ENCODE results near the gene SNX17. TPM values are rescaled to one million over a fixed set of nuclear protein-coding genes. Genes with fewer than 3 reads are reported as not detected.

The SNX17 gene
- total and polyA plus RNA-seq, 2 of the 13 experiments (the other 11 are each of a cell fraction or from before 2014, with no cell fraction given), result 75.0 to 109 TPM

DNA sequence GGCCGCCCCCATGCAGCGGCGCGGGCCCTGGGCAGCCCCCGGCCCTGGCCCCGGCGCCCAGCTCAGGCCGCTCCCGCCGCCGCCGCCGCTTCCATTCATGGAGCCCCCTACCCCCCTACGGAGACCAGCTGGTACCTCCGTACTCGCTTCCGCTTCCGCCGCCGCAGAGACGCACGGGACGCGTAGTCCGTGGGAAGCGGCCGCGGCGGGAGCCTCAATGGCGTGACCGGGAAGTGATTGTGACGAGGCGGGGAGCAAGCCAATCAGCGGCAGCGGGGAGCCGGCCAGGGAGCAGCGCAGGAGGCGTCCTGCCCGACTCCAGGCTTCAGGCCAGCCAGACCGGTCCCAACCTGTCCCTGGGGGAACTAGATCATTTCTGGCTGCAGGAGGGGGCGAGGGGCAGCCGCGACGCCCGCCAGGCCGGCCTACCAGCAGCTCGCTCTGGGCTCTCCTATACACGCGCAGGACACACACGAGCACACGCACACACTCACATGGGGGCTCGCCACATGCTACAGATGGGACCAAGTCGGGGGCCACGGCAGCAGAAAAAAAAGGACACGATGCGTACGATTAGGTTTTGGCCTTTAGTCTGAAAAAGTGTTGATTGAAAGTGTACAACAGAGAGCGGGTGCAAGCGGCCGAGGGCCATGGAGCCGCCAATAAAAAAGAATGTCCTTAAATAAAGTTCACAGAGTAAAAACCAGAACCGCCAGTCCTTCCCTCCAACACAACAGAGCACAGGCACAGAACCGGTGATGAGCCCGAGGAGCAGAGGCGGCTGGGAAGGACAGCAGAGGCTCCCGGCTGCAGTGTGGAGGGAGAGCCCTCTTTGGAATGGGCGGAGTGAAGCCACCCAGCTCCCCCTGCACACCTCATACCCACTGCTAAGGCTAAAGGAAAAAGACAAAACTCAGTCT lies 10.5 kb downstream of the SNX17 start, which contains the start of gene ZNF513 (continued):
- TF ChIP-seq HMGXB4 (CRISPR knock-in tag; IDR thresholded peaks at IDR 0.05; ENCODE audit: borderline replicate concordance in 1 of 2, low read depth in 1 of 2), result 0 out of 4 replicates have a peak, but pooled peaks of 1 of the 2 experiments have one; percentile 8
- no peak for TF ChIP-seq PCBP2 (optimal IDR thresholded peaks at IDR 0.05; ENCODE audit: low read depth, low read length, poor library complexity, severe bottlenecking)
- no peak for TF ChIP-seq ZBED4 (CRISPR knock-in tag; IDR thresholded peaks at IDR 0.05; ENCODE audit: borderline replicate concordance)
- TF ChIP-seq POLR2AphosphoS2 (IDR thresholded peaks at IDR 0.05; ENCODE audit: low read depth, low read length), result 0 out of 2 replicates have a peak, but pooled peaks have one; percentile 34
- TF ChIP-seq CC2D1A (CRISPR knock-in tag; IDR thresholded peaks at IDR 0.05), result no peak
- no peak for TF ChIP-seq CERS6 (CRISPR knock-in tag; IDR thresholded peaks at IDR 0.05)
- no peak for TF ChIP-seq SCMH1 (CRISPR knock-in tag; IDR thresholded peaks at IDR 0.05; ENCODE audit: borderline replicate concordance)
- TF ChIP-seq CAMTA2 (CRISPR knock-in tag; IDR thresholded peaks at IDR 0.05; ENCODE audit: borderline replicate concordance), result no peak
- TF ChIP-seq ZNF503 (CRISPR knock-in tag; IDR thresholded peaks at IDR 0.05), result no peak
- peak; percentile 80 for TF ChIP-seq RBFOX2 (IDR thresholded peaks at IDR 0.05; ENCODE audit: low read depth, low read length)
- TF ChIP-seq, protein P1, sequence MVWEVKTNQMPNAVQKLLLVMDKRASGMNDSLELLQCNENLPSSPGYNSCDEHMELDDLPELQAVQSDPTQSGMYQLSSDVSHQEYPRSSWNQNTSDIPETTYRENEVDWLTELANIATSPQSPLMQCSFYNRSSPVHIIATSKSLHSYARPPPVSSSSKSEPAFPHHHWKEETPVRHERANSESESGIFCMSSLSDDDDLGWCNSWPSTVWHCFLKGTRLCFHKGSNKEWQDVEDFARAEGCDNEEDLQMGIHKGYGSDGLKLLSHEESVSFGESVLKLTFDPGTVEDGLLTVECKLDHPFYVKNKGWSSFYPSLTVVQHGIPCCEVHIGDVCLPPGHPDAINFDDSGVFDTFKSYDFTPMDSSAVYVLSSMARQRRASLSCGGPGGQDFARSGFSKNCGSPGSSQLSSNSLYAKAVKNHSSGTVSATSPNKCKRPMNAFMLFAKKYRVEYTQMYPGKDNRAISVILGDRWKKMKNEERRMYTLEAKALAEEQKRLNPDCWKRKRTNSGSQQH (CRISPR knock-in tag; IDR thresholded peaks at IDR 0.05; ENCODE audit: low read depth), result 0 out of 2 replicates have a peak, but pooled peaks have one; percentile 68
- peak; percentile 82; the same call in 1 of the 2 replicates for TF ChIP-seq ZNF598 (CRISPR knock-in tag; IDR thresholded peaks at IDR 0.05; ENCODE audit: borderline replicate concordance)

Measured in HepG2 (cell line).